ENCODE data around the gene CTNNA2. TPM values are rescaled to one million over a fixed set of nuclear protein-coding genes. Genes with fewer than 3 reads are reported as not detected.

Gene CTNNA2
- total and polyA plus RNA-seq, 4 donors = 0.01 to 0.37 TPM; not detected in 2

GRCh38 chr2:80153151-80153550 lies 640.3 kb downstream of the CTNNA2 start:
- ATAC-seq (ENCODE audit: insufficient read depth, low FRiP score) (no peak), DNase-seq (no peak)
- 75 to 80% methylated on average over 4 of the region's 4 CpGs for WGBS, 2 donors
- H3K4me1 ChIP-seq (ENCODE audit: control insufficient read depth in 5 of 5, insufficient read depth in 5 of 5, low read length in 5 of 5) = peaks cover 0 to 5% (median 0%) of the 10 kb centered on the region in 5 donors
- no peak overlapping the region for H3K4me3 ChIP-seq
- no peak for TF ChIP-seq CTCF (IDR thresholded peaks at IDR 0.05; ENCODE audit: control extremely low read depth, extremely low read depth)
- no peak overlapping the region for H3K27ac ChIP-seq (ENCODE audit: low read depth in 1 of 2, low read length in 1 of 2)
- H3K9ac ChIP-seq (ENCODE audit: insufficient read depth in 1 of 2, low read length in 2 of 2) = no peak overlapping the region
- H3K27me3 ChIP-seq (ENCODE audit: control insufficient read depth in 3 of 3, insufficient read depth in 3 of 3, low read length in 2 of 3) = no peaks in the 10 kb centered on the region
- peaks cover 0 to 4% (median 0%) of the 10 kb centered on the region in 4 donors for H3K9me3 ChIP-seq (ENCODE audit: control insufficient read depth in 4 of 4, insufficient read depth in 3 of 4, low read length in 3 of 4)
- no peaks in the 10 kb centered on the region for H3K36me3 ChIP-seq (ENCODE audit: control insufficient read depth in 4 of 4, insufficient read depth in 4 of 4, low read length in 4 of 4)

GRCh38 chr2:80153768-80154167 lies 640.9 kb downstream of the CTNNA2 start:
- no peak overlapping the region for H3K4me3 ChIP-seq
- no peaks in the 10 kb centered on the region for H3K27me3 ChIP-seq (ENCODE audit: control insufficient read depth in 3 of 3, insufficient read depth in 3 of 3, low read length in 2 of 3)
- ATAC-seq (ENCODE audit: insufficient read depth, low FRiP score) (no peak), DNase-seq (no peak)
- H3K36me3 ChIP-seq (ENCODE audit: control insufficient read depth in 4 of 4, insufficient read depth in 4 of 4, low read length in 4 of 4) = no peaks in the 10 kb centered on the region
- H3K27ac ChIP-seq (ENCODE audit: low read depth in 1 of 2, low read length in 1 of 2) = no peak overlapping the region
- H3K9ac ChIP-seq (ENCODE audit: insufficient read depth in 1 of 2, low read length in 2 of 2) = no peak overlapping the region
- H3K9me3 ChIP-seq (ENCODE audit: control insufficient read depth in 4 of 4, insufficient read depth in 3 of 4, low read length in 3 of 4) = peaks cover 0 to 2% (median 0%) of the 10 kb centered on the region in 4 donors
- peaks cover 0 to 5% (median 0%) of the 10 kb centered on the region in 5 donors for H3K4me1 ChIP-seq (ENCODE audit: control insufficient read depth in 5 of 5, insufficient read depth in 5 of 5, low read length in 5 of 5)
- TF ChIP-seq CTCF (IDR thresholded peaks at IDR 0.05; ENCODE audit: control extremely low read depth, extremely low read depth) = no peak

- Histone ChIP-seq H3K9me3 (ENCODE audit: control insufficient read depth in 4 of 4, insufficient read depth in 3 of 4, low read length in 3 of 4) (peaks cover 0 to 2% (median 0%) of the 10 kb centered on the region in 4 donors), H3K27me3 (ENCODE audit: control insufficient read depth in 3 of 3, insufficient read depth in 3 of 3, low read length in 2 of 3) (no peaks in the 10 kb centered on the region), H3K4me1 (ENCODE audit: control insufficient read depth in 5 of 5, insufficient read depth in 5 of 5, low read length in 5 of 5) (peaks cover 0 to 5% (median 0%) of the 10 kb centered on the region in 5 donors), H3K4me3 (no peak overlapping the region), H3K9ac (ENCODE audit: insufficient read depth in 1 of 2, low read length in 2 of 2) (no peak overlapping the region), H3K36me3 (ENCODE audit: control insufficient read depth in 4 of 4, insufficient read depth in 4 of 4, low read length in 4 of 4) (no peaks in the 10 kb centered on the region), H3K27ac (ENCODE audit: low read depth in 1 of 2, low read length in 1 of 2) (no peak overlapping the region)
- WGBS, 2 donors = 92 to 93% methylated on average over 7 of the region's 7 CpGs
- no peak for TF ChIP-seq CTCF (IDR thresholded peaks at IDR 0.05; ENCODE audit: control extremely low read depth, extremely low read depth)
- DNase-seq = no peak
- no peak for ATAC-seq (ENCODE audit: insufficient read depth, low FRiP score)
Measured at GRCh38 chr2:80154231-80154915, 641.5 kb downstream of the CTNNA2 start.

- WGBS, 2 donors = 26 to 42% methylated on average over 1 of the region's 1 CpG
- TF ChIP-seq CTCF (IDR thresholded peaks at IDR 0.05; ENCODE audit: control extremely low read depth, extremely low read depth) = no peak
Measured at GRCh38 chr2:80164375-80164774, 651.5 kb downstream of the CTNNA2 start.

More at GRCh38 chr2:80164375-80164774, 651.5 kb downstream of the CTNNA2 start:
- Histone ChIP-seq H3K9ac (ENCODE audit: insufficient read depth in 1 of 2, low read length in 2 of 2) (no peak overlapping the region), H3K4me3 (no peak overlapping the region), H3K27me3 (ENCODE audit: control insufficient read depth in 3 of 3, insufficient read depth in 3 of 3, low read length in 2 of 3) (no peaks in the 10 kb centered on the region), H3K36me3 (ENCODE audit: control insufficient read depth in 4 of 4, insufficient read depth in 4 of 4, low read length in 4 of 4) (no peaks in the 10 kb centered on the region), H3K27ac (ENCODE audit: low read depth in 1 of 2, low read length in 1 of 2) (no peak overlapping the region), H3K9me3 (ENCODE audit: control insufficient read depth in 4 of 4, insufficient read depth in 3 of 4, low read length in 3 of 4) (no peaks in the 10 kb centered on the region), H3K4me1 (ENCODE audit: control insufficient read depth in 5 of 5, insufficient read depth in 5 of 5, low read length in 5 of 5) (no peaks in the 10 kb centered on the region)
- DNase-seq (no peak), ATAC-seq (ENCODE audit: insufficient read depth, low FRiP score) (no peak)
